ENCODE data around the gene ATCAY. TPM values are rescaled to one million over a fixed set of nuclear protein-coding genes. Genes with fewer than 3 reads are reported as not detected.

The ATCAY gene
- total RNA-seq, 3 donors from 2014 or later, result 0.09 to 2.2 (median 0.22) TPM

- Histone ChIP-seq H3K4me1 (ENCODE audit: low read depth) (no peaks in the 10 kb centered on the region), H3K9me3 (no peaks in the 10 kb centered on the region), H3K4me3 (no peak overlapping the region), H3K36me3 (ENCODE audit: low read depth) (peaks cover 18% of the 10 kb centered on the region)
- TF ChIP-seq CTCF (IDR thresholded peaks at IDR 0.05), result no peak
- intact Hi-C loops (cut with DNase I, micrococcal nuclease), result no loop called here
- DNase-seq (no peak), ATAC-seq (no peak)
These were observed 75.2 kb downstream of the ATCAY start for GRCh38 chr19:3955688-3956087.

GRCh38 chr19:3958836-3959765 lies 78.6 kb downstream of the ATCAY start:
- ATAC-seq (peak; percentile 12), DNase-seq (no peak)
- intact Hi-C loops (cut with DNase I, micrococcal nuclease), result no loop called here
- TF ChIP-seq CTCF (IDR thresholded peaks at IDR 0.05), result no peak
- Histone ChIP-seq H3K9me3 (no peaks in the 10 kb centered on the region), H3K4me1 (ENCODE audit: low read depth) (no peaks in the 10 kb centered on the region), H3K36me3 (ENCODE audit: low read depth) (peaks cover 28% of the 10 kb centered on the region), H3K4me3 (no peak overlapping the region)

- Histone ChIP-seq H3K36me3 (ENCODE audit: low read depth) (peaks cover 28% of the 10 kb centered on the region), H3K4me1 (ENCODE audit: low read depth) (no peaks in the 10 kb centered on the region), H3K9me3 (no peaks in the 10 kb centered on the region), H3K4me3 (no peak overlapping the region)
- DNase-seq (no peak), ATAC-seq (no peak)
- no peak for TF ChIP-seq CTCF (IDR thresholded peaks at IDR 0.05)
- intact Hi-C loops (cut with DNase I, micrococcal nuclease), result no loop called here
These were observed 79.3 kb downstream of the ATCAY start for GRCh38 chr19:3959766-3960131.

GRCh38 chr19:3961007-3961406 lies 80.5 kb downstream of the ATCAY start:
- ATAC-seq, result no peak
- Histone ChIP-seq H3K4me1 (ENCODE audit: low read depth) (peaks cover 3% of the 10 kb centered on the region), H3K9me3 (no peaks in the 10 kb centered on the region), H3K36me3 (ENCODE audit: low read depth) (peaks cover 28% of the 10 kb centered on the region), H3K4me3 (no peak overlapping the region)
- TF ChIP-seq CTCF (IDR thresholded peaks at IDR 0.05), result no peak
- intact Hi-C loops (cut with DNase I, micrococcal nuclease), result no loop called here
- DNase-seq, result no peak

- H3K4me1 ChIP-seq (ENCODE audit: low read depth), result peaks cover 22% of the 10 kb centered on the region
- DNase-seq (no peak), ATAC-seq (no peak)
- H3K4me3 ChIP-seq, result no peak overlapping the region
- intact Hi-C loops (cut with DNase I, micrococcal nuclease), result no loop called here
- peaks cover 22% of the 10 kb centered on the region for H3K36me3 ChIP-seq (ENCODE audit: low read depth)
- no peaks in the 10 kb centered on the region for H3K9me3 ChIP-seq
- no peak for TF ChIP-seq CTCF (IDR thresholded peaks at IDR 0.05)
These were observed 83.2 kb downstream of the ATCAY start for GRCh38 chr19:3963458-3964255.

All from mucosa of descending colon (tissue), 3 donors.